Measurements from ENCODE around the gene ERCC3.

The ERCC3 gene

DNA sequence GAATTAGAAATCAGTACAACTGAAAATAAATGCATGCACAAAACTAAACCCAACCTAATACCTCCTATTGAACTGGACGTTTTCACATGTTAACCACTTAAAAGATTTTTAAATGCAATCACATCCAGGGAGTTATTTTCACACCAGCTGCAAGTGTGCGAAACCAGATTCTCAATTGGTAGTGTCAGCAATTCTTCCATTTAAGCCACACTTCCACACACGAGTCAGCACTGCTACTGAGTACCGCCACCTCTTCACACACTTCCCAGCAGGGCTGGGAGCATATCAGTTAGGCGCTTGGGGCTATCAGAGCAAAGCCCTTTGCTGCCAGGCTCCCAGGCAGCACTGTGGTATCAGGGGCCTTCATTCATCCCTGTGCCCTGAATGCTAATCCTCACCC, 14.2 kb downstream of the ERCC3 start:
- TF ChIP-seq, protein P1, sequence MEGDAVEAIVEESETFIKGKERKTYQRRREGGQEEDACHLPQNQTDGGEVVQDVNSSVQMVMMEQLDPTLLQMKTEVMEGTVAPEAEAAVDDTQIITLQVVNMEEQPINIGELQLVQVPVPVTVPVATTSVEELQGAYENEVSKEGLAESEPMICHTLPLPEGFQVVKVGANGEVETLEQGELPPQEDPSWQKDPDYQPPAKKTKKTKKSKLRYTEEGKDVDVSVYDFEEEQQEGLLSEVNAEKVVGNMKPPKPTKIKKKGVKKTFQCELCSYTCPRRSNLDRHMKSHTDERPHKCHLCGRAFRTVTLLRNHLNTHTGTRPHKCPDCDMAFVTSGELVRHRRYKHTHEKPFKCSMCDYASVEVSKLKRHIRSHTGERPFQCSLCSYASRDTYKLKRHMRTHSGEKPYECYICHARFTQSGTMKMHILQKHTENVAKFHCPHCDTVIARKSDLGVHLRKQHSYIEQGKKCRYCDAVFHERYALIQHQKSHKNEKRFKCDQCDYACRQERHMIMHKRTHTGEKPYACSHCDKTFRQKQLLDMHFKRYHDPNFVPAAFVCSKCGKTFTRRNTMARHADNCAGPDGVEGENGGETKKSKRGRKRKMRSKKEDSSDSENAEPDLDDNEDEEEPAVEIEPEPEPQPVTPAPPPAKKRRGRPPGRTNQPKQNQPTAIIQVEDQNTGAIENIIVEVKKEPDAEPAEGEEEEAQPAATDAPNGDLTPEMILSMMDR (IDR thresholded peaks at IDR 0.05): no peak
- no peak for DNase-seq (ENCODE audit: low spot score)
- Histone ChIP-seq H3K4me3 (no peak overlapping the region), H3K27ac (no peak overlapping the region)

GRCh38 chr2:127278959-127279358, 15.0 kb downstream of the ERCC3 start:
- H3K27ac ChIP-seq: no peak overlapping the region
- no peak overlapping the region for H3K4me3 ChIP-seq
- TF ChIP-seq, protein P1 (IDR thresholded peaks at IDR 0.05): no peak
- DNase-seq (ENCODE audit: low spot score): no peak

DNA sequence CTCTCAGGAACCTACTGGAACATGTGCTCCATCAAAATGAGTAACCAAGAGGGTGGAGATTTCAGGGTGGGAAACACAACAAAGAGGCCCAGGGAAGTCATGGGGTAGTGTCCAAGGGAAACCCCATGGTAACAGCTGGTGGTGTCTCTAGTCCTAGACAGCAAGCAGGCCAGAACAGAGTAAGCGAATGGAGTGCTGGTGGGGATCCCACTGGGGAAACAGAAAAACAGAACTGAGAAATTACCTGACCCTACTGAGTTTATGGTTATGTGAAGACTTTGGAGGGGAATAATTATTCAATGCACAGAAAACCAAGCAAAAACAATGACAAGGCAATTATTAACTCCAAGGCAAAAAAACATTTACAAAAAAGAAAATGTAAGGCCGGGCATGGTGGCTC, 16.9 kb downstream of the ERCC3 start:
- DNase-seq (ENCODE audit: low spot score): no peak
- TF ChIP-seq, protein P1 (IDR thresholded peaks at IDR 0.05): no peak
- Histone ChIP-seq H3K4me3 (no peak overlapping the region), H3K27ac (no peak overlapping the region)

DNA sequence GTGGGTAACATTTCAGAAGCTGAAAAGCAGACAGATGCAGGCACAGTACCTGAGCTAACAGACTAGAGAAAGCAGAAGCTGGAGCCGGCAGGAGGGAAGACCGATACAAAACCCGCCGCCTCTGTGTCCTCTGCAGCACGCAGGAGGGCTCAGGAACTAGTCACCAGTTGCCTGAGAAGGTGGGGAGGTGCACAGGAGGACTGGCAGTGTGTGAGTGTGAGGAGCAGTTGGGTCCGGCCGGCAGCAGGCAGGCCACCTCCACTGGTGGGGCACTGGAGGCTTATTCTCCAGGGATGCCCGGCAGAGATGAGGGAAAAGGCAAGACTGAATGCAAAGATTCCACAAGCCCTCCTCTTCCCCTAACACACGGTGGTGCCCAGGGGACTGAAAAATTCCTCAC, 18.2 kb downstream of the ERCC3 start:
- Histone ChIP-seq H3K4me3 (no peak overlapping the region), H3K27ac (no peak overlapping the region)
- no peak for DNase-seq (ENCODE audit: low spot score)
- TF ChIP-seq, protein P1 (IDR thresholded peaks at IDR 0.05): no peak

GRCh38 chr2:127275356-127275755, 18.6 kb downstream of the ERCC3 start:
- Histone ChIP-seq H3K27ac (no peak overlapping the region), H3K4me3 (no peak overlapping the region)
- DNase-seq (ENCODE audit: low spot score): no peak
- TF ChIP-seq, protein P1 (IDR thresholded peaks at IDR 0.05): no peak

- no peak overlapping the region for H3K4me3 ChIP-seq
- no peak overlapping the region for H3K27ac ChIP-seq
- no peak for DNase-seq (ENCODE audit: low spot score)
- TF ChIP-seq, protein P1 (IDR thresholded peaks at IDR 0.05): no peak
Observed at GRCh38 chr2:127270663-127271062, 23.3 kb downstream of the ERCC3 start.

DNA sequence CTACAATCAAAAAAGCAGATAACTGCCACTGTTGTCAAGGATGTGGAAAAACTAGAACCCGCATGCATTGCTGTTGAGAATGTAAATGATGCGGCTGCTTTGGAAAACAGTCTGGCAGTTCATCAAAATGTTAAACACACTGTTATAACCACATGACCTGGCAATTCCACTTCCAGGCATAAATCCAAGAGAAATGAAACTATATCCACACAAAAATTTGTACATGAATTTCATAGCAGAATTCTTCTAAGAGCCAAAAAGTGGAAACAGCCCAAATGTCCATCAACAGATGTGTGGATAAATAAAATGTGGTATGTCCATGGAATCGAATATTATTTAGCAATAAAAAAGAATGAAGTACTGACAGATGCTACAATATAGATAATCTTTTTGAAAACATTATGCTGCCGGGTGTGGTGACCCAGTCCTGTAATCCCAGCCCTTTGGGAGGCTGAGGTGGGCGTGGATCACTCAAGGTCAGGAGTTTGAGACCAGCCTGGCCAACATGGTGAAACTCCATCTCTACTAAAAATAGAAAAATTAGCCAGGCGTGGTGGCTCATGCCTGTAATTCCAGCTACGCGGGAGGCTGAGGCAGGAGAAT, 32.0 kb downstream of the ERCC3 start:
- Histone ChIP-seq H3K4me3 (no peak overlapping the region), H3K27ac (no peak overlapping the region)
- no peak for DNase-seq (ENCODE audit: low spot score)
- TF ChIP-seq, protein P1 (IDR thresholded peaks at IDR 0.05): no peak

Measured in coronary artery (tissue), 2 donors.